ENCODE measurements around the gene CYLD.

GRCh38 chr16:50781518-50781917 lies 39.6 kb downstream of the CYLD start:
- TF ChIP-seq, protein P1, sequence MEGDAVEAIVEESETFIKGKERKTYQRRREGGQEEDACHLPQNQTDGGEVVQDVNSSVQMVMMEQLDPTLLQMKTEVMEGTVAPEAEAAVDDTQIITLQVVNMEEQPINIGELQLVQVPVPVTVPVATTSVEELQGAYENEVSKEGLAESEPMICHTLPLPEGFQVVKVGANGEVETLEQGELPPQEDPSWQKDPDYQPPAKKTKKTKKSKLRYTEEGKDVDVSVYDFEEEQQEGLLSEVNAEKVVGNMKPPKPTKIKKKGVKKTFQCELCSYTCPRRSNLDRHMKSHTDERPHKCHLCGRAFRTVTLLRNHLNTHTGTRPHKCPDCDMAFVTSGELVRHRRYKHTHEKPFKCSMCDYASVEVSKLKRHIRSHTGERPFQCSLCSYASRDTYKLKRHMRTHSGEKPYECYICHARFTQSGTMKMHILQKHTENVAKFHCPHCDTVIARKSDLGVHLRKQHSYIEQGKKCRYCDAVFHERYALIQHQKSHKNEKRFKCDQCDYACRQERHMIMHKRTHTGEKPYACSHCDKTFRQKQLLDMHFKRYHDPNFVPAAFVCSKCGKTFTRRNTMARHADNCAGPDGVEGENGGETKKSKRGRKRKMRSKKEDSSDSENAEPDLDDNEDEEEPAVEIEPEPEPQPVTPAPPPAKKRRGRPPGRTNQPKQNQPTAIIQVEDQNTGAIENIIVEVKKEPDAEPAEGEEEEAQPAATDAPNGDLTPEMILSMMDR (IDR thresholded peaks at IDR 0.05; ENCODE audit: low read length): no peak
- TF ChIP-seq EZH2phosphoT487 (IDR thresholded peaks at IDR 0.05; ENCODE audit: low read length): no peak
- TF ChIP-seq EZH2 (optimal IDR thresholded peaks at IDR 0.05; ENCODE audit: low read depth, low read length): no peak

Data from MM.1S (cell line).